ENCODE results near the gene TBCD.

TBCD gene

GRCh38 chr17:82970067-82970466, 218.2 kb downstream of the TBCD start:
- TF ChIP-seq CTCF (IDR thresholded peaks at IDR 0.05; ENCODE audit: low read depth, low read length), result no peak
- no peak overlapping the region for H3K4me3 ChIP-seq (replicated peaks in 1 of 2; ENCODE audit: low read depth in 2 of 2, low read length in 2 of 2)
- DNase-seq (ENCODE audit: low read depth in 2 of 2), result no peak

GRCh38 chr17:82970818-82971590, 219.1 kb downstream of the TBCD start:
- no peak for TF ChIP-seq CTCF (IDR thresholded peaks at IDR 0.05; ENCODE audit: low read depth, low read length)
- no peak overlapping the region for H3K4me3 ChIP-seq (replicated peaks in 1 of 2; ENCODE audit: low read depth in 2 of 2, low read length in 2 of 2)
- DNase-seq (ENCODE audit: low read depth in 2 of 2), result no peak

GRCh38 chr17:82972836-82973372, 221.0 kb downstream of the TBCD start:
- H3K4me3 ChIP-seq (replicated peaks in 1 of 2; ENCODE audit: low read depth in 2 of 2, low read length in 2 of 2), result no peak overlapping the region
- no peak for TF ChIP-seq CTCF (IDR thresholded peaks at IDR 0.05; ENCODE audit: low read depth, low read length)
- DNase-seq (ENCODE audit: low read depth in 2 of 2), result no peak

GRCh38 chr17:82973456-82974135, 221.7 kb downstream of the TBCD start:
- no peak for DNase-seq (ENCODE audit: low read depth in 2 of 2)
- TF ChIP-seq CTCF (IDR thresholded peaks at IDR 0.05; ENCODE audit: low read depth, low read length), result no peak
- H3K4me3 ChIP-seq (replicated peaks in 1 of 2; ENCODE audit: low read depth in 2 of 2, low read length in 2 of 2), result no peak overlapping the region

- no peak for DNase-seq (ENCODE audit: low read depth in 2 of 2)
- no peak for TF ChIP-seq CTCF (IDR thresholded peaks at IDR 0.05; ENCODE audit: low read depth, low read length)
- no peak overlapping the region for H3K4me3 ChIP-seq (replicated peaks in 1 of 2; ENCODE audit: low read depth in 2 of 2, low read length in 2 of 2)
Observed at GRCh38 chr17:82974136-82974952, 222.5 kb downstream of the TBCD start.

GRCh38 chr17:82976982-82977488, 225.2 kb downstream of the TBCD start:
- no peak for TF ChIP-seq CTCF (IDR thresholded peaks at IDR 0.05; ENCODE audit: low read depth, low read length)
- H3K4me3 ChIP-seq (replicated peaks in 1 of 2; ENCODE audit: low read depth in 2 of 2, low read length in 2 of 2), result no peak overlapping the region
- DNase-seq (ENCODE audit: low read depth in 2 of 2), result no peak

Measured in cardiac fibroblast (primary cell).